ENCODE data around the gene TAF7. TPM values are rescaled to one million over a fixed set of nuclear protein-coding genes. Genes with fewer than 3 reads are reported as not detected.

TAF7 gene
- total RNA-seq, 4 donors from 2014 or later: 44.0 to 65.9 (median 59.1) TPM

DNA sequence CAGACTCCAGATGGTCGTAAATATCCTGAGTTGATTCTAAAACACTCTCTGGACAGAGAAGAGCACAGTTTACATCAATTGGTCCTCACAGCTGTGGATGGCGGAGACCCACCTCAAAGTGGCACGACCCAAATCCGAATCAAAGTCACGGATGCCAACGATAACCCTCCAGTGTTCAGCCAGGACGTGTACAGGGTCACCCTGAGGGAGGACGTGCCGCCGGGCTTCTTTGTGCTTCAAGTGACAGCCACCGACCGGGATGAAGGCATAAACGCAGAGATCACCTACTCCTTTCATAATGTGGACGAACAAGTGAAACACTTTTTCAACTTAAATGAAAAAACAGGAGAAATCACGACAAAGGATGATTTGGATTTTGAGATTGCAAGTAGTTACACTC, 40.1 kb upstream of the TAF7 start:
- peaks cover 14 to 100% (median 98%) of the 10 kb centered on the region in 4 donors for H3K9me3 ChIP-seq
- H3K36me3 ChIP-seq: no peaks in the 10 kb centered on the region
- no peak overlapping the region for H3K27ac ChIP-seq (replicated peaks in 1 of 4)
- DNase-seq (ENCODE audit: extremely low spot score): no peak
- peaks cover 0 to 35% (median 0%) of the 10 kb centered on the region in 4 donors for H3K27me3 ChIP-seq
- no peaks in the 10 kb centered on the region for H3K4me1 ChIP-seq
- intact Hi-C loops (cut with DNase I): no loop called here
- TF ChIP-seq CTCF (IDR thresholded peaks at IDR 0.05) (no peak), EP300 (IDR thresholded peaks at IDR 0.05) (no peak), POLR2A (IDR thresholded peaks at IDR 0.05; ENCODE audit: low read depth) (no peak), POLR2AphosphoS5 (IDR thresholded peaks at IDR 0.05) (no peak)
- 47% methylated on average over 13 of the region's 15 CpGs for WGBS
- no peak overlapping the region for H3K4me3 ChIP-seq

- TF ChIP-seq EP300 (IDR thresholded peaks at IDR 0.05) (no peak), POLR2AphosphoS5 (IDR thresholded peaks at IDR 0.05) (no peak), POLR2A (IDR thresholded peaks at IDR 0.05; ENCODE audit: low read depth) (no peak), CTCF (IDR thresholded peaks at IDR 0.05) (peak in 2 of 3 experiments; percentile 14 to 25)
- H3K9me3 ChIP-seq: peaks cover 10 to 100% (median 98%) of the 10 kb centered on the region in 4 donors
- no peaks in the 10 kb centered on the region for H3K36me3 ChIP-seq
- intact Hi-C loops (cut with DNase I): loop anchor here (10.0 kb wide), 1 partner anchor 205 kb away; no protein-coding TSS in a partner anchor
- no peaks in the 10 kb centered on the region for H3K4me1 ChIP-seq
- no peak for DNase-seq (ENCODE audit: extremely low spot score)
- H3K27me3 ChIP-seq: peaks cover 0 to 27% (median 0%) of the 10 kb centered on the region in 4 donors
- no peak within 1 kb of the TSS for H3K27ac ChIP-seq (replicated peaks in 1 of 4)
- 22% methylated on average over 23 of the region's 24 CpGs for WGBS
- H3K4me3 ChIP-seq: peak within 1 kb of the TSS; percentile 23 to 41 (median 24)
Measured at GRCh38 chr5:141359790-141360426, 39.3 kb upstream of the TAF7 start, which contains the start of gene PCDHGB2. PCDHGB2 (plus strand) TSS chr5:141359994; CDS start chr5:141360136, 142 bp downstream.

- Histone ChIP-seq H3K36me3 (no peaks in the 10 kb centered on the region), H3K27me3 (peaks cover 0 to 14% (median 0%) of the 10 kb centered on the region in 4 donors), H3K27ac (replicated peaks in 1 of 4) (no peak overlapping the region), H3K4me1 (no peaks in the 10 kb centered on the region), H3K9me3 (peaks cover 10 to 98% (median 95%) of the 10 kb centered on the region in 4 donors), H3K4me3 (no peak overlapping the region)
- WGBS: 61% methylated on average over 4 of the region's 19 CpGs
- DNase-seq (ENCODE audit: extremely low spot score): no peak
- intact Hi-C loops (cut with DNase I): loop anchor here (10.0 kb wide), 1 partner anchor 208 kb away; no protein-coding TSS in a partner anchor
- no peak for TF ChIP-seq EP300 (IDR thresholded peaks at IDR 0.05)
- no peak for TF ChIP-seq POLR2A (IDR thresholded peaks at IDR 0.05; ENCODE audit: low read depth)
- TF ChIP-seq POLR2AphosphoS5 (IDR thresholded peaks at IDR 0.05): no peak
- TF ChIP-seq CTCF (IDR thresholded peaks at IDR 0.05): no peak
Measured at GRCh38 chr5:141356950-141357349, 36.4 kb upstream of the TAF7 start.

GRCh38 chr5:141356133-141356532, 35.5 kb upstream of the TAF7 start:
- 78% methylated on average over 5 of the region's 5 CpGs for WGBS
- Histone ChIP-seq H3K4me3 (no peak overlapping the region), H3K27me3 (peaks cover 0 to 17% (median 2%) of the 10 kb centered on the region in 4 donors), H3K9me3 (peaks cover 10 to 98% (median 95%) of the 10 kb centered on the region in 4 donors), H3K36me3 (no peaks in the 10 kb centered on the region), H3K4me1 (no peaks in the 10 kb centered on the region), H3K27ac (replicated peaks in 1 of 4) (no peak overlapping the region)
- no peak for TF ChIP-seq EP300 (IDR thresholded peaks at IDR 0.05)
- TF ChIP-seq CTCF (IDR thresholded peaks at IDR 0.05): no peak
- TF ChIP-seq POLR2AphosphoS5 (IDR thresholded peaks at IDR 0.05): no peak
- TF ChIP-seq POLR2A (IDR thresholded peaks at IDR 0.05; ENCODE audit: low read depth): no peak
- DNase-seq (ENCODE audit: extremely low spot score): no peak
- intact Hi-C loops (cut with DNase I): loop anchor here (10.0 kb wide), 1 partner anchor 209 kb away; no protein-coding TSS in a partner anchor
